ENCODE measurements around the gene DZANK1. TPM values are rescaled to one million over a fixed set of nuclear protein-coding genes. Genes with fewer than 3 reads are reported as not detected.
A peak's percentile ranks its signal among the peaks of the same experiment; 100 is the strongest.
"Not testable (repeated sequence)": the region's sequence is repeated elsewhere in the genome, so short reads cannot be mapped to it uniquely, and the experiment has no call there.

Gene DZANK1
- total and polyA plus RNA-seq, 7 experiments from 2014 or later, result 0.34 to 3.5 (median 2.2) TPM

GRCh38 chr20:18507218-18508191 lies 40.7 kb upstream of the DZANK1 start, which contains the start of gene SEC23B:
TSS of gene SEC23B (plus strand) at chr20:18507940. CDS start at chr20:18510836, 2,896 bp downstream.
- Histone ChIP-seq H3K4me3 (ENCODE audit: low read length) (peak within 1 kb of the TSS; percentile 74), H3K9me3 (ENCODE audit: control insufficient read depth in 2 of 3, low read length in 3 of 3) (no peaks in the 10 kb centered on the region), H3K27me3 (ENCODE audit: control insufficient read depth in 2 of 2, insufficient read depth in 2 of 2, low read length in 2 of 2) (no peaks in the 10 kb centered on the region), H3K27ac (ENCODE audit: low read depth, low read length) (peak within 1 kb of the TSS; percentile 90), H3K36me3 (ENCODE audit: control insufficient read depth in 2 of 3, insufficient read depth in 3 of 3, low read length in 3 of 3) (peaks cover 6 to 22% (median 12%) of the 10 kb centered on the region in 3 experiments), H3K4me1 (ENCODE audit: control insufficient read depth in 2 of 2, insufficient read depth in 2 of 2, low read length in 2 of 2) (peaks cover 17 to 28% of the 10 kb centered on the region in 2 donors)
- ATAC-seq (peak; percentile 91), DNase-seq (peak; percentile 88 to 100 (median 99))
- Mint-ChIP-seq H3K27me3 (peaks cover 0 to 2% (median 0%) of the 10 kb centered on the region in 5 donors), H3K4me3 (peak within 1 kb of the TSS; percentile 91 to 100 (median 100)), H3K36me3 (peaks cover 4 to 26% (median 18%) of the 10 kb centered on the region in 5 donors), H3K9me3 (peaks cover 0 to 5% (median 0%) of the 10 kb centered on the region in 11 donors), H3K4me1 (peaks cover 25 to 60% (median 50%) of the 10 kb centered on the region in 7 donors), H3K27ac (peak within 1 kb of the TSS; percentile 99 to 100 (median 100))
- CTCF ChIA-PET, result interaction anchor here (0.6 to 3.1 kb wide), 5 partner anchors 10 to 937 kb away, joined by 3 to 22 read pairs (median 5); partner anchors contain the start of genes DZANK1 and RBBP9
- POLR2A ChIA-PET, result interaction anchor here (0.7 to 5.9 kb wide), 24 partner anchors 8 to 1778 kb away, joined by 3 to 110 read pairs (median 6); partner anchors contain the start of genes CFAP61, CRNKL1, DTD1 and DZANK1
- intact Hi-C loops (cut with micrococcal nuclease), result loop anchor here (1.0 to 2.0 kb wide), 16 partner anchors 10 to 1545 kb away; partner anchors contain the start of genes DZANK1 (in 2 of the 2), KAT14 (in 2 of the 2), PET117 (in 2 of the 2) and POLR3F (in 2 of the 2)

- ChIA-PET POLR2A (interaction anchor here (0.7 to 5.9 kb wide), 20 partner anchors 9 to 1546 kb away, joined by 3 to 110 read pairs (median 6); partner anchors contain the start of genes CFAP61, CRNKL1, DTD1 and DZANK1), CTCF (interaction anchor here (0.6 to 3.1 kb wide), 5 partner anchors 9 to 936 kb away, joined by 3 to 22 read pairs (median 5); partner anchors contain the start of genes DZANK1 and RBBP9)
- intact Hi-C loops (cut with micrococcal nuclease), result loop anchor here (1.0 to 2.0 kb wide), 16 partner anchors 9 to 1546 kb away; partner anchors contain the start of genes DZANK1 (in 2 of the 2), KAT14 (in 2 of the 2), PET117 (in 2 of the 2) and POLR3F (in 2 of the 2)
- Mint-ChIP-seq H3K4me3 (peak overlapping the region; percentile 91 to 100 (median 100)), H3K27me3 (peaks cover 0 to 5% (median 3%) of the 10 kb centered on the region in 5 donors), H3K27ac (peak overlapping the region; percentile 99 to 100 (median 100)), H3K9me3 (peaks cover 0 to 5% (median 0%) of the 10 kb centered on the region in 11 donors), H3K36me3 (peaks cover 4 to 24% (median 17%) of the 10 kb centered on the region in 5 donors), H3K4me1 (peaks cover 25 to 57% (median 48%) of the 10 kb centered on the region in 7 donors)
- Histone ChIP-seq H3K27me3 (ENCODE audit: control insufficient read depth in 2 of 2, insufficient read depth in 2 of 2, low read length in 2 of 2) (no peaks in the 10 kb centered on the region), H3K4me1 (ENCODE audit: control insufficient read depth in 2 of 2, insufficient read depth in 2 of 2, low read length in 2 of 2) (peaks cover 17 to 28% of the 10 kb centered on the region in 2 donors), H3K27ac (ENCODE audit: low read depth, low read length) (peak overlapping the region; percentile 90), H3K4me3 (ENCODE audit: low read length) (peak overlapping the region; percentile 74), H3K9me3 (ENCODE audit: control insufficient read depth in 2 of 3, low read length in 3 of 3) (no peaks in the 10 kb centered on the region), H3K36me3 (ENCODE audit: control insufficient read depth in 2 of 3, insufficient read depth in 3 of 3, low read length in 3 of 3) (peaks cover 6 to 22% (median 9%) of the 10 kb centered on the region in 3 experiments)
- no peak for ATAC-seq
- DNase-seq, result peak in 1 of 9 donors; percentile 38
These were observed 39.9 kb upstream of the DZANK1 start for GRCh38 chr20:18506744-18507143.

GRCh38 chr20:18504479-18505060 lies 37.7 kb upstream of the DZANK1 start:
- Mint-ChIP-seq H3K27ac (peak overlapping the region in 4 of 9 donors; percentile 9 to 28 (median 20)), H3K4me3 (peak overlapping the region in 1 of 10 donors; percentile 39), H3K9me3 (peaks cover 0 to 5% (median 0%) of the 10 kb centered on the region in 11 donors), H3K36me3 (peaks cover 0 to 11% (median 0%) of the 10 kb centered on the region in 5 donors), H3K27me3 (peaks cover 0 to 6% (median 4%) of the 10 kb centered on the region in 5 donors), H3K4me1 (peaks cover 10 to 42% (median 28%) of the 10 kb centered on the region in 7 donors)
- H3K9me3 ChIP-seq (ENCODE audit: control insufficient read depth in 2 of 3, low read length in 3 of 3), result no peaks in the 10 kb centered on the region
- peaks cover 0 to 6% (median 0%) of the 10 kb centered on the region in 3 experiments for H3K36me3 ChIP-seq (ENCODE audit: control insufficient read depth in 2 of 3, insufficient read depth in 3 of 3, low read length in 3 of 3)
- H3K27me3 ChIP-seq (ENCODE audit: control insufficient read depth in 2 of 2, insufficient read depth in 2 of 2, low read length in 2 of 2), result no peaks in the 10 kb centered on the region
- H3K4me3 ChIP-seq (ENCODE audit: low read length), result no peak overlapping the region
- ChIA-PET POLR2A (interaction anchor here (1.4 to 5.9 kb wide), 3 partner anchors 7 to 38 kb away, joined by 3 to 110 read pairs (median 79); partner anchors contain the start of genes DZANK1, POLR3F and RBBP9), CTCF (interaction anchor here (0.8 kb wide), 1 partner anchor 595 kb away, joined by 3 read pairs; no protein-coding TSS in a partner anchor)
- peaks cover 17 to 22% of the 10 kb centered on the region in 2 donors for H3K4me1 ChIP-seq (ENCODE audit: control insufficient read depth in 2 of 2, insufficient read depth in 2 of 2, low read length in 2 of 2)
- intact Hi-C loops (cut with micrococcal nuclease), result no loop called here
- ATAC-seq (no peak), DNase-seq (no peak)
- H3K27ac ChIP-seq (ENCODE audit: low read depth, low read length), result no peak overlapping the region

- intact Hi-C loops (cut with micrococcal nuclease); H3K27me3 Mint-ChIP-seq; ATAC-seq; CTCF ChIA-PET; H3K9me3 ChIP-seq (ENCODE audit: control insufficient read depth in 2 of 3, low read length in 3 of 3); DNase-seq; H3K9me3 Mint-ChIP-seq; H3K27ac Mint-ChIP-seq; H3K36me3 Mint-ChIP-seq; H3K27ac ChIP-seq (ENCODE audit: low read depth, low read length); POLR2A ChIA-PET; H3K27me3 ChIP-seq (ENCODE audit: control insufficient read depth in 2 of 2, insufficient read depth in 2 of 2, low read length in 2 of 2); H3K4me3 ChIP-seq (ENCODE audit: low read length); H3K36me3 ChIP-seq (ENCODE audit: control insufficient read depth in 2 of 3, insufficient read depth in 3 of 3, low read length in 3 of 3); H3K4me3 Mint-ChIP-seq: not testable (repeated sequence)
- H3K4me1 Mint-ChIP-seq, result peaks cover 5 to 21% (median 9%) of the 10 kb centered on the region in 7 donors
- H3K4me1 ChIP-seq (ENCODE audit: control insufficient read depth in 2 of 2, insufficient read depth in 2 of 2, low read length in 2 of 2), result peaks cover 9 to 12% of the 10 kb centered on the region in 2 donors
These were observed 34.8 kb upstream of the DZANK1 start for GRCh38 chr20:18501672-18502071.

- intact Hi-C loops (cut with micrococcal nuclease), result loop anchor here (1.0 to 2.0 kb wide), 4 partner anchors 10 to 209 kb away; partner anchors contain the start of genes DZANK1 (in 2 of the 2), POLR3F (in 2 of the 2), SEC23B (in 2 of the 2) and ZNF133 (in 2 of the 2)
- no peaks in the 10 kb centered on the region for H3K9me3 ChIP-seq (ENCODE audit: control insufficient read depth in 2 of 3, low read length in 3 of 3)
- Mint-ChIP-seq H3K27me3 (peaks cover 0 to 6% (median 4%) of the 10 kb centered on the region in 5 donors), H3K36me3 (peaks cover 6 to 11% (median 7%) of the 10 kb centered on the region in 5 donors), H3K4me1 (peaks cover 10 to 25% (median 23%) of the 10 kb centered on the region in 7 donors), H3K27ac (peak overlapping the region in 8 of 9 donors; percentile 82 to 96 (median 94)), H3K9me3 (no peaks in the 10 kb centered on the region), H3K4me3 (peak overlapping the region; percentile 92 to 99 (median 96))
- CTCF ChIA-PET, result interaction anchor here (0.6 to 3.4 kb wide), 3 partner anchors 9 to 31 kb away, joined by 3 to 22 read pairs (median 9); partner anchors contain the start of genes DZANK1, POLR3F and SEC23B
- H3K4me1 ChIP-seq (ENCODE audit: control insufficient read depth in 2 of 2, insufficient read depth in 2 of 2, low read length in 2 of 2), result peaks cover 5 to 7% of the 10 kb centered on the region in 2 donors
- no peaks in the 10 kb centered on the region for H3K36me3 ChIP-seq (ENCODE audit: control insufficient read depth in 2 of 3, insufficient read depth in 3 of 3, low read length in 3 of 3)
- peak overlapping the region; percentile 91 for H3K27ac ChIP-seq (ENCODE audit: low read depth, low read length)
- no peaks in the 10 kb centered on the region for H3K27me3 ChIP-seq (ENCODE audit: control insufficient read depth in 2 of 2, insufficient read depth in 2 of 2, low read length in 2 of 2)
- H3K4me3 ChIP-seq (ENCODE audit: low read length), result peak overlapping the region; percentile 98
- DNase-seq (no peak), ATAC-seq (no peak)
- POLR2A ChIA-PET, result interaction anchor here (1.0 to 4.3 kb wide), 6 partner anchors 10 to 296 kb away, joined by 3 to 110 read pairs (median 7); partner anchors contain the start of genes DZANK1, POLR3F, SEC23B and SMIM26
These were observed 30.8 kb upstream of the DZANK1 start for GRCh38 chr20:18497603-18498002.

Data from naive thymus-derived CD4-positive, alpha-beta T cell (primary cell).